MM.1S (cell line): ENCODE measurements around the gene TMEM45A.

Experiments used
- CTCF ChIP-seq: fragments of 300-600 bp; sonication (generic); IDR thresholded peaks from 2 replicates; pipeline ENCODE4 v1.5.1; 2016; ENCODE audit warnings: antibody characterized with exemption, low read length, mixed read lengths
- EZH2 ChIP-seq: fragments of 300-600 bp; sonication (generic); optimal IDR thresholded peaks from 2 replicates; pipeline ENCODE3; 2017; ENCODE audit warnings: low read depth, mild to moderate bottlenecking, antibody characterized with exemption, low read length, mixed read lengths

- TF ChIP-seq EZH2 (no peak), CTCF (no peak)
Measured at GRCh38 chr3:100465892-100466777, 26.3 kb upstream of the TMEM45A start.
